Spinal cord (tissue), 10 donors: ENCODE results near the gene BCL2L2. TPM values are rescaled to one million over a fixed set of nuclear protein-coding genes. Genes with fewer than 3 reads are reported as not detected.

Experiments
- DNase-seq, 6 donors: peaks; one replicate each; pipeline versions ENCODE4 v3.0.0 to v3.0.0-alpha.2; 2013 to 2015; ENCODE audit warnings: low spot score in 6 of 6, low read depth in 4 of 6
- H3K27ac ChIP-seq: one replicate; pipeline ENCODE4 v1.5.1; 2013; ENCODE audit warnings: low read depth, low read length, control low read depth
- H3K27me3 ChIP-seq: one replicate; pipeline ENCODE4 v1.6.1; 2013; ENCODE audit warnings: low read length; ENCODE audit not compliant: control insufficient read depth, insufficient read depth
- H3K36me3 ChIP-seq: one replicate; pipeline ENCODE4 v1.6.1; 2013; ENCODE audit warnings: low read length; ENCODE audit not compliant: control insufficient read depth, insufficient read depth
- H3K4me1 ChIP-seq: one replicate; pipeline ENCODE4 v1.6.1; 2013; ENCODE audit warnings: low read length; ENCODE audit not compliant: control insufficient read depth, insufficient read depth
- H3K4me3 ChIP-seq: one replicate; pipeline ENCODE4 v1.5.1; 2013; ENCODE audit warnings: low read depth, low read length, control low read depth
- H3K9me3 ChIP-seq: one replicate; pipeline ENCODE4 v1.6.1; 2013; ENCODE audit warnings: low read length; ENCODE audit not compliant: control insufficient read depth, insufficient read depth
- WGBS: methylation state at CpG from one replicate; pipeline ENCODE4 v1.1.5; 2013; ENCODE audit warnings: missing lambda C conversion rate; ENCODE audit not compliant: insufficient coverage; 5-methylcytosine and 5-hydroxymethylcytosine counted together
- polyA plus RNA-seq, 2 donors: library from polyadenylated mRNA; unstranded; fragments of 120-200 nt; gene quantifications; one replicate each; pipeline ENCODE4 v1.2.1, GENCODE V29; 2013; ENCODE audit not compliant: insufficient read length in 2 of 2
- total RNA-seq, 2 donors: library from RNA; depleted of rRNA in 1 of 2; stranded (reverse); fragments of 120-200 nt in 1 of 2; fragments of >200 nt in 1 of 2; gene quantifications; one replicate each; pipeline versions ENCODE4 v1.2.3 to v1.2.4, GENCODE V29; 2013 to 2014
- donor health status: healthy.

Gene BCL2L2
- total and polyA plus RNA-seq, 4 donors, result 22.4 to 41.1 (median 32.6) TPM

- WGBS, result 94% methylated on average over 17 of the region's 17 CpGs
- DNase-seq, result no peak
- Histone ChIP-seq H3K4me1 (peaks cover 37% of the 10 kb centered on the region), H3K9me3 (no peaks in the 10 kb centered on the region), H3K4me3 (no peak overlapping the region), H3K27me3 (no peaks in the 10 kb centered on the region), H3K27ac (no peak overlapping the region), H3K36me3 (peaks cover 34% of the 10 kb centered on the region)
Observed at GRCh38 chr14:23308721-23309445, 2.2 kb downstream of the BCL2L2 start.

- Histone ChIP-seq H3K36me3 (peaks cover 34% of the 10 kb centered on the region), H3K9me3 (no peaks in the 10 kb centered on the region), H3K4me1 (peaks cover 36% of the 10 kb centered on the region), H3K27ac (no peak overlapping the region), H3K4me3 (no peak overlapping the region), H3K27me3 (no peaks in the 10 kb centered on the region)
- no peak for DNase-seq
- WGBS, result 80% methylated on average over 1 of the region's 1 CpG
Observed at GRCh38 chr14:23310546-23310945, 3.9 kb downstream of the BCL2L2 start.

DNA sequence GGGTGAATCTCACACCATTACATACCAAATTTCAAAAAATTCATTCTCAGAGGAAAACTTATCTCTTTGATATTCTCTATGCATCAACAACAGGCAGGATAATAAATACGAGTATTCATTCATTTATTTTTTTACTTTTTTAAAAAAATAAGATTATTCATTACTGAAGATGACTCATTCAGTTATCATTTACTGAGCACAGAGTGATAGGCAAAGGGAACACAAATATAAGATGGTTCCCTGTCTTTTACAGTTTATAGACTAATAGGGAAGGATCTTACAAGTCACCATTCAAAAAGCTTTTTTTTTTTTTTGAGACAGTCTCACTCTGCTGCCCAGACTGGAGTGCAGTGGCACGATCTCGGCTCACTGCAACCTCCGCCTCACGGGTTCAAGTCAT is 9.7 kb downstream of the BCL2L2 start:
- H3K27ac ChIP-seq, result no peak overlapping the region
- H3K27me3 ChIP-seq, result no peaks in the 10 kb centered on the region
- no peak overlapping the region for H3K4me3 ChIP-seq
- H3K36me3 ChIP-seq, result peaks cover 5% of the 10 kb centered on the region
- no peak for DNase-seq
- H3K4me1 ChIP-seq, result peaks cover 10% of the 10 kb centered on the region
- no peaks in the 10 kb centered on the region for H3K9me3 ChIP-seq
- WGBS, result no CpG with 5 or more reads among the region's 5 CpGs

DNA sequence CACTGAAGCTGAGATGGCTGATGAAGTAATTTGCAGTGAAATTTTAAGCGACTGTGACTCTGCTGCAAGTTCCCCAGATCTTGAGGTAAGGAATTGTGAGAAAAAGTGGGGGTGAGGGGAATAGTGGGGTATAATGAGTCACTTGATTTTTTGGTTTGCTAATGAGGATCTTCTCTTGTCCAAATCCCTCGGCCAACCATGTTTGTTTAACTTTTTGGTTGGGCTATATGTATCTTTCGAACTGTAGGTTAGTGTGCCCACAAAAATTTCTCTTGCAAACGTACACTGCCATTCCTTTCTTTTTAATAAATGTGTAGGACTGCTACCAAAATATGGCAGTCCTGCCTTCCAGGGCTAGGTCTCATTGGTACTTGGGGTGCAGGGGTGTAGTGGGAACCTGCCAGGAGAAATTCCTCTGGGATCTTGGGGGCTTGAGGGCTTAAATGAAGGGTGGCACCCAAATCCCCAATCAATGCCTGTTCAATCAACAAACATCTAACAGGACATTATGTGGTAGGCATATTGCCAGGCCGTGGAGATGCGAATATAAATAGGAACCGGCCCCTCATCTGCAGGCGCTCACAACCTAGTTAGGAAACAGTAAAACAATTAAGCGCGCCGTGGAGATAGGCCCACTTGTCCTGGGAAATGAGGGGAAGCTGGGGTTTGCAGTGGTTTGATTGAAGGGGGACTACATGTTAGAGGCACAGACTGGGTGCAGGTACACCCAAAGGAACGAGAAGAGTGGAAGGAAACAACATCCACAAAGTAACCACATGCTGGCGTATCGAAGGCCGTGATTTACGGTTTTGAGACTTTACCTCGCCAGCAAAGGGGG is 13.3 kb downstream of the BCL2L2 start:
- Histone ChIP-seq H3K4me3 (peak overlapping the region; percentile 66), H3K9me3 (no peaks in the 10 kb centered on the region), H3K27ac (peak overlapping the region; percentile 99), H3K4me1 (peaks cover 22% of the 10 kb centered on the region), H3K27me3 (no peaks in the 10 kb centered on the region), H3K36me3 (peaks cover 23% of the 10 kb centered on the region)
- DNase-seq, result peak in 1 of 6 donors; percentile 19
- 87% methylated on average over 7 of the region's 17 CpGs for WGBS

- H3K36me3 ChIP-seq, result peaks cover 31% of the 10 kb centered on the region
- H3K9me3 ChIP-seq, result no peaks in the 10 kb centered on the region
- WGBS, result 3% methylated on average over 59 of the region's 63 CpGs
- H3K27me3 ChIP-seq, result no peaks in the 10 kb centered on the region
- peak; percentile 99 to 100 (median 100) for DNase-seq
- H3K4me1 ChIP-seq, result peaks cover 22% of the 10 kb centered on the region
- H3K27ac ChIP-seq, result peak within 1 kb of the TSS; percentile 99
- H3K4me3 ChIP-seq, result peak within 1 kb of the TSS; percentile 66
Observed at GRCh38 chr14:23320584-23321571, 14.2 kb downstream of the BCL2L2 start, which contains the start of gene PABPN1. PABPN1 (plus strand) TSS chr14:23321457; CDS start chr14:23321470, 13 bp downstream.

DNA sequence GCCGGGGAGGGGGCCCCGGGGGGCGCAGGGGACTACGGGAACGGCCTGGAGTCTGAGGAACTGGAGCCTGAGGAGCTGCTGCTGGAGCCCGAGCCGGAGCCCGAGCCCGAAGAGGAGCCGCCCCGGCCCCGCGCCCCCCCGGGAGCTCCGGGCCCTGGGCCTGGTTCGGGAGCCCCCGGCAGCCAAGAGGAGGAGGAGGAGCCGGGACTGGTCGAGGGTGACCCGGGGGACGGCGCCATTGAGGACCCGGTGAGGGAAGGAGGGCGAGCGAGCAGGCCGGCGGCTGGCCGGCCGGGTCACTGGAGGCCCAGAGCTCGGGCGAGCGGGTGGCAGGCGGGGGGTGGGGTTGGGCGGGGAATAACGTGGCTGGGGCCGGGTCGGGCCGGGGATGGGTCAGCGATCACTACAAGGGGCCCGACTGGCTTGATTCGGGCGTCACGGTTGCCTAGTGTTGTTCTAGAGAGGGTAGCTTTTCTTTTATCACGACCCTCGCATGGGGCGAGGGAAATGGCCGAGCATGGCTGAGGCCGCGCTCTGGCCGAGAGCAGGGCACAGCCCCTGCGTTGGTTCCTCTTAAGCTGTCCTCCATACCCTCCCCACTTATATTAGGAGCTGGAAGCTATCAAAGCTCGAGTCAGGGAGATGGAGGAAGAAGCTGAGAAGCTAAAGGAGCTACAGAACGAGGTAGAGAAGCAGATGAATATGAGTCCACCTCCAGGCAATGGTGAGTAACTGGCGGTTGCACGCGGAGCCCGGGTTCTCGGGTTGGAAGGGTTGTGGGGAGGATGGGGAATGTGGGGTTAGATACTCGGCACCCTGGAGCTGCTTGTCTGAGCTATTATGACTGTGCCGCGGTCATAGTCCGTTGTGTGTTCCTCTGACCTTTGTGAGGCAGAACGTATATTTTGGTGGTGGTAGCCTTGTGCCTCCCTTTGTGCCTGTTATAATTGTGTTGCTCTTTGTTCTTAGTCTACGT is 15.2 kb downstream of the BCL2L2 start:
- Histone ChIP-seq H3K36me3 (peaks cover 31% of the 10 kb centered on the region), H3K9me3 (no peaks in the 10 kb centered on the region), H3K4me1 (peaks cover 22% of the 10 kb centered on the region), H3K4me3 (peak overlapping the region; percentile 64), H3K27me3 (no peaks in the 10 kb centered on the region), H3K27ac (peak overlapping the region; percentile 70)
- peak in 2 of 6 donors; percentile 59 to 67 for DNase-seq
- WGBS, result under 1% methylated on average over 25 of the region's 64 CpGs

GRCh38 chr14:23322568-23323517 is 16.2 kb downstream of the BCL2L2 start:
- Histone ChIP-seq H3K4me1 (peaks cover 22% of the 10 kb centered on the region), H3K27ac (peak overlapping the region; percentile 70), H3K36me3 (peaks cover 30% of the 10 kb centered on the region), H3K4me3 (peak overlapping the region; percentile 64), H3K27me3 (no peaks in the 10 kb centered on the region), H3K9me3 (no peaks in the 10 kb centered on the region)
- DNase-seq, result no peak
- WGBS, result 49% methylated on average over 5 of the region's 10 CpGs
